Stimulated activated CD4-positive, alpha-beta T cell treated with anti-CD3 and anti-CD28 coated beads, Interleukin-15, amount 100 ng/mL, for 48 hours (primary cell): Measurements from ENCODE around the gene PRKCA.

Experiments used
- DNase-seq, 2 donors: peaks; one replicate each; pipeline ENCODE4 v3.0.0-alpha.2; 2020; ENCODE audit warnings: low read depth in 2 of 2

Gene PRKCA

GRCh38 chr17:66740226-66740625 is 437.8 kb downstream of the PRKCA start:
- no peak for DNase-seq

- no peak for DNase-seq
Observed at GRCh38 chr17:66743511-66743910, 441.1 kb downstream of the PRKCA start.

GRCh38 chr17:66746736-66747135 is 444.3 kb downstream of the PRKCA start:
- no peak for DNase-seq

GRCh38 chr17:66747578-66748275 is 445.3 kb downstream of the PRKCA start:
- DNase-seq: no peak

- DNase-seq: no peak
Observed at GRCh38 chr17:66748578-66748977, 446.2 kb downstream of the PRKCA start.

- no peak for DNase-seq
Observed at GRCh38 chr17:66749217-66749832, 446.9 kb downstream of the PRKCA start.

GRCh38 chr17:66750116-66750515 is 447.7 kb downstream of the PRKCA start:
- no peak for DNase-seq

GRCh38 chr17:66750781-66751543 is 448.5 kb downstream of the PRKCA start:
- no peak for DNase-seq

GRCh38 chr17:66751771-66752170 is 449.4 kb downstream of the PRKCA start:
- DNase-seq: no peak

GRCh38 chr17:66752411-66752810 is 450.0 kb downstream of the PRKCA start:
- DNase-seq: no peak

- DNase-seq: no peak
Observed at GRCh38 chr17:66753126-66753920, 450.9 kb downstream of the PRKCA start.

- DNase-seq: no peak
Observed at GRCh38 chr17:66755101-66755943, 452.9 kb downstream of the PRKCA start.

GRCh38 chr17:66755944-66756290 is 453.5 kb downstream of the PRKCA start:
- no peak for DNase-seq

GRCh38 chr17:66760324-66760723 is 457.9 kb downstream of the PRKCA start:
- no peak for DNase-seq

- no peak for DNase-seq
Observed at GRCh38 chr17:66762276-66762675, 459.9 kb downstream of the PRKCA start.

- DNase-seq: no peak
Observed at GRCh38 chr17:66763056-66763455, 460.6 kb downstream of the PRKCA start.

GRCh38 chr17:66764506-66764905 is 462.1 kb downstream of the PRKCA start:
- no peak for DNase-seq

- DNase-seq: no peak
Observed at GRCh38 chr17:66767154-66767933, 464.9 kb downstream of the PRKCA start.

- no peak for DNase-seq
Observed at GRCh38 chr17:66769911-66770310, 467.5 kb downstream of the PRKCA start.

- no peak for DNase-seq
Observed at GRCh38 chr17:66772148-66772812, 469.9 kb downstream of the PRKCA start.
